ENCODE data around the gene FIBP.

GRCh38 chr11:65869643-65870306 is 18.5 kb downstream of the FIBP start:
- TF ChIP-seq CTCF (IDR thresholded peaks at IDR 0.05): no peak
- no peak for TF ChIP-seq FOXP4 (CRISPR knock-in tag; IDR thresholded peaks at IDR 0.05)
- TF ChIP-seq, protein P1, sequence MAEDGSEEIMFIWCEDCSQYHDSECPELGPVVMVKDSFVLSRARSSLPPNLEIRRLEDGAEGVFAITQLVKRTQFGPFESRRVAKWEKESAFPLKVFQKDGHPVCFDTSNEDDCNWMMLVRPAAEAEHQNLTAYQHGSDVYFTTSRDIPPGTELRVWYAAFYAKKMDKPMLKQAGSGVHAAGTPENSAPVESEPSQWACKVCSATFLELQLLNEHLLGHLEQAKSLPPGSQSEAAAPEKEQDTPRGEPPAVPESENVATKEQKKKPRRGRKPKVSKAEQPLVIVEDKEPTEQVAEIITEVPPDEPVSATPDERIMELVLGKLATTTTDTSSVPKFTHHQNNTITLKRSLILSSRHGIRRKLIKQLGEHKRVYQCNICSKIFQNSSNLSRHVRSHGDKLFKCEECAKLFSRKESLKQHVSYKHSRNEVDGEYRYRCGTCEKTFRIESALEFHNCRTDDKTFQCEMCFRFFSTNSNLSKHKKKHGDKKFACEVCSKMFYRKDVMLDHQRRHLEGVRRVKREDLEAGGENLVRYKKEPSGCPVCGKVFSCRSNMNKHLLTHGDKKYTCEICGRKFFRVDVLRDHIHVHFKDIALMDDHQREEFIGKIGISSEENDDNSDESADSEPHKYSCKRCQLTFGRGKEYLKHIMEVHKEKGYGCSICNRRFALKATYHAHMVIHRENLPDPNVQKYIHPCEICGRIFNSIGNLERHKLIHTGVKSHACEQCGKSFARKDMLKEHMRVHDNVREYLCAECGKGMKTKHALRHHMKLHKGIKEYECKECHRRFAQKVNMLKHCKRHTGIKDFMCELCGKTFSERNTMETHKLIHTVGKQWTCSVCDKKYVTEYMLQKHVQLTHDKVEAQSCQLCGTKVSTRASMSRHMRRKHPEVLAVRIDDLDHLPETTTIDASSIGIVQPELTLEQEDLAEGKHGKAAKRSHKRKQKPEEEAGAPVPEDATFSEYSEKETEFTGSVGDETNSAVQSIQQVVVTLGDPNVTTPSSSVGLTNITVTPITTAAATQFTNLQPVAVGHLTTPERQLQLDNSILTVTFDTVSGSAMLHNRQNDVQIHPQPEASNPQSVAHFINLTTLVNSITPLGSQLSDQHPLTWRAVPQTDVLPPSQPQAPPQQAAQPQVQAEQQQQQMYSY (CRISPR knock-in tag; IDR thresholded peaks at IDR 0.05): no peak
- TF ChIP-seq KAT7 (CRISPR knock-in tag; IDR thresholded peaks at IDR 0.05; ENCODE audit: borderline replicate concordance): no peak
- TF ChIP-seq, protein P2, sequence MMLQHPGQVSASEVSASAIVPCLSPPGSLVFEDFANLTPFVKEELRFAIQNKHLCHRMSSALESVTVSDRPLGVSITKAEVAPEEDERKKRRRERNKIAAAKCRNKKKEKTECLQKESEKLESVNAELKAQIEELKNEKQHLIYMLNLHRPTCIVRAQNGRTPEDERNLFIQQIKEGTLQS (CRISPR knock-in tag; conservative IDR thresholded peaks at IDR 0.05): no peak
- TF ChIP-seq NFYB (CRISPR knock-in tag; conservative IDR thresholded peaks at IDR 0.05; ENCODE audit: low read depth): no peak
- TF ChIP-seq GTF2I (CRISPR knock-in tag; conservative IDR thresholded peaks at IDR 0.05): no peak
- TF ChIP-seq RELA (CRISPR knock-in tag; IDR thresholded peaks at IDR 0.05; ENCODE audit: borderline replicate concordance): no peak
- TF ChIP-seq, protein P3, sequence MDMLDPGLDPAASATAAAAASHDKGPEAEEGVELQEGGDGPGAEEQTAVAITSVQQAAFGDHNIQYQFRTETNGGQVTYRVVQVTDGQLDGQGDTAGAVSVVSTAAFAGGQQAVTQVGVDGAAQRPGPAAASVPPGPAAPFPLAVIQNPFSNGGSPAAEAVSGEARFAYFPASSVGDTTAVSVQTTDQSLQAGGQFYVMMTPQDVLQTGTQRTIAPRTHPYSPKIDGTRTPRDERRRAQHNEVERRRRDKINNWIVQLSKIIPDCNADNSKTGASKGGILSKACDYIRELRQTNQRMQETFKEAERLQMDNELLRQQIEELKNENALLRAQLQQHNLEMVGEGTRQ (CRISPR knock-in tag; IDR thresholded peaks at IDR 0.05): no peak
- no peak for TF ChIP-seq ETV6 (CRISPR knock-in tag; IDR thresholded peaks at IDR 0.05)
- no peak for TF ChIP-seq GABPB1 (CRISPR knock-in tag; IDR thresholded peaks at IDR 0.05)
- no peak for TF ChIP-seq NFATC4 (CRISPR knock-in tag; IDR thresholded peaks at IDR 0.05)
